Endothelial cell (in vitro differentiated cells): ENCODE data around the gene GTPBP3. TPM values are rescaled to one million over a fixed set of nuclear protein-coding genes. Genes with fewer than 3 reads are reported as not detected.
"Not testable (repeated sequence)": the region's sequence is repeated elsewhere in the genome, so short reads cannot be mapped to it uniquely, and the experiment has no call there.

Source experiments
- DNase-seq: peaks from one replicate; pipeline ENCODE4 v3.0.0; 2021; ENCODE audit warnings: low spot score
- H3K27ac Mint-ChIP-seq: one replicate; pipeline ENCODE4 v1.8.0; 2021; ENCODE audit warnings: mixed read lengths, inconsistent platforms; ENCODE audit not compliant: unreplicated experiment
- H3K27me3 Mint-ChIP-seq: one replicate; pipeline ENCODE4 v1.8.0; 2021; ENCODE audit warnings: mild to moderate bottlenecking, moderate library complexity, mixed read lengths, inconsistent platforms; ENCODE audit not compliant: unreplicated experiment
- H3K36me3 Mint-ChIP-seq: one replicate; pipeline ENCODE4 v1.8.0; 2021; ENCODE audit warnings: mild to moderate bottlenecking, low read depth, mixed read lengths, inconsistent platforms; ENCODE audit not compliant: unreplicated experiment
- H3K4me1 Mint-ChIP-seq: one replicate; pipeline ENCODE4 v1.8.0; 2021; ENCODE audit warnings: mild to moderate bottlenecking, mixed read lengths, inconsistent platforms; ENCODE audit not compliant: unreplicated experiment
- H3K4me3 Mint-ChIP-seq: one replicate; pipeline ENCODE4 v1.8.0; 2021; ENCODE audit warnings: mild to moderate bottlenecking, mixed read lengths, inconsistent platforms; ENCODE audit not compliant: unreplicated experiment
- H3K9me3 Mint-ChIP-seq: one replicate; pipeline ENCODE4 v1.8.0; 2021; ENCODE audit warnings: mixed read lengths, inconsistent platforms; ENCODE audit not compliant: unreplicated experiment
- total RNA-seq: library from RNA; stranded (reverse); fragmentation: NEBNext Ultra II Directional; extraction: Animal tissue kit (Norgen Biotek cat#: 25700); gene quantifications from one replicate; pipeline ENCODE4 v1.2.1, GENCODE V29; 2021; ENCODE audit not compliant: unreplicated experiment
- TF ChIP-seq, protein P1 (sequence below): fragments of 200-600 bp; sonication (generic); IDR thresholded peaks from one replicate; pipeline ENCODE4 v1.5.0; 2021; ENCODE audit warnings: antibody characterized with exemption; ENCODE audit not compliant: unreplicated experiment

GTPBP3 gene
- total RNA-seq, 1 donor from 2014 or later = 27.3 TPM

DNA sequence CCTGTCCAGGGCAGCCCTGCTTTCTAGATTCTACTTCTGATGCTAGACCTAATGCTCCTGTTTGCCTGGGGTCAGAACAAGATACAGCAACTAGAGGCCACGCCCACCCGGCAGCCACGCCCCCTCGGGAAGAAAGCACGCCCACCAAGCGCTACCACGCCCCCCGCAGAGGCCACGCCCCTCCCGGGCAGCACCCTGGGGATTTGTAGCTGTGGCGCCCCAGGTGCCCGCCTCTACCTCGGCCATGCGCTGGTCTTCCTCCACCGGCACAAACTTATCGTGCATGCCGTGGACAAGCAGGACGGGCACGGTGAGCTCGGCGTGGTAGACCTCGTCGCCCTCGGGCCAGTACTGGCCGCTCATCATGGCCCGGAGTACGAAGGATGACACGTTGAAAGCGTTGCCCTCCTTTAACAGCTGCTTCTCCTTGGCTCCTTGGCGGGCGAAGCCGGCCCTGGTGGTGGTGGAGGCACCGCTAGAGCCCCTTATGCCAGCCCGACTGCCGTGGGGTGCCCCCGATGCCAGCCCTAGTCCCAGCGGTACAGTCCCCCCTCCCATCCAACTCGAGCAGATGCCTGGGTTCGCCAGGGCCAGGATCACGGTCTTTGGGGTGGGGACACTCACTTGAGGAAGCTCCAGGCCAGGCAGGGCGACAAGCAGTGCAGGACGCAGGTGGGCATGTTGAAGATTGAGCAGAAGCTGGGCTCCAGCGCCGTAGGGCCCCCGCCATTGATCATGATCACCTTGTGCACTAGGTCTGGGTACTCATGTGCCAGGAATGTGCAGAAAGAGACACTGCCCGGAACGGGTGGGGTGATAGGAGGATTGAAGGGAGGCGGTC lies 43.1 kb upstream of the GTPBP3 start:
- TF ChIP-seq, protein P1, sequence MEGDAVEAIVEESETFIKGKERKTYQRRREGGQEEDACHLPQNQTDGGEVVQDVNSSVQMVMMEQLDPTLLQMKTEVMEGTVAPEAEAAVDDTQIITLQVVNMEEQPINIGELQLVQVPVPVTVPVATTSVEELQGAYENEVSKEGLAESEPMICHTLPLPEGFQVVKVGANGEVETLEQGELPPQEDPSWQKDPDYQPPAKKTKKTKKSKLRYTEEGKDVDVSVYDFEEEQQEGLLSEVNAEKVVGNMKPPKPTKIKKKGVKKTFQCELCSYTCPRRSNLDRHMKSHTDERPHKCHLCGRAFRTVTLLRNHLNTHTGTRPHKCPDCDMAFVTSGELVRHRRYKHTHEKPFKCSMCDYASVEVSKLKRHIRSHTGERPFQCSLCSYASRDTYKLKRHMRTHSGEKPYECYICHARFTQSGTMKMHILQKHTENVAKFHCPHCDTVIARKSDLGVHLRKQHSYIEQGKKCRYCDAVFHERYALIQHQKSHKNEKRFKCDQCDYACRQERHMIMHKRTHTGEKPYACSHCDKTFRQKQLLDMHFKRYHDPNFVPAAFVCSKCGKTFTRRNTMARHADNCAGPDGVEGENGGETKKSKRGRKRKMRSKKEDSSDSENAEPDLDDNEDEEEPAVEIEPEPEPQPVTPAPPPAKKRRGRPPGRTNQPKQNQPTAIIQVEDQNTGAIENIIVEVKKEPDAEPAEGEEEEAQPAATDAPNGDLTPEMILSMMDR = no peak
- Mint-ChIP-seq H3K36me3 (no peaks in the 10 kb centered on the region), H3K27me3 (peaks cover 3% of the 10 kb centered on the region), H3K27ac (no peak overlapping the region), H3K4me1 (no peaks in the 10 kb centered on the region), H3K9me3 (no peaks in the 10 kb centered on the region), H3K4me3 (no peak overlapping the region)
- DNase-seq = peak; percentile 46

DNA sequence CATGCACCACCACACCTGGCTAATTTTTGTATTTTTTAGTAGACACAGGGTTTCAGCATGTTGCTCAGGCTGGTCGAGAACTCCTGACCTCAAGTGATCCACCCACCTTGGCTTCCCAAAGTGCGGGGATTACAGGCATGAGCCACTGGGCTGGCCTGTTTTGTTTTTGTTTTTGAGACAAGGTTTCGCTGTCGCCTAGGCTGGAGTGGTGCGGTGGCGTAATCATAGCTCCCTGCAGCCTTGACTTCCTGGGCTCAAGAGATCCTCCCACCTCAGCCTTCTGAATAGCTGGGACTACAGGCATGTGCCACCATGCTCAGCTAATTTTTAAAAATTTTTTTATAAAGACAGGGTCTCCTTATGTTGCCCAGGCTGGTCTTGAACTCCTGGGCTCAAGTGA lies 41.8 kb upstream of the GTPBP3 start:
- H3K27ac Mint-ChIP-seq, H3K27me3 Mint-ChIP-seq, DNase-seq, H3K9me3 Mint-ChIP-seq, H3K36me3 Mint-ChIP-seq, H3K4me3 Mint-ChIP-seq, H3K4me1 Mint-ChIP-seq: not testable (repeated sequence)

DNA sequence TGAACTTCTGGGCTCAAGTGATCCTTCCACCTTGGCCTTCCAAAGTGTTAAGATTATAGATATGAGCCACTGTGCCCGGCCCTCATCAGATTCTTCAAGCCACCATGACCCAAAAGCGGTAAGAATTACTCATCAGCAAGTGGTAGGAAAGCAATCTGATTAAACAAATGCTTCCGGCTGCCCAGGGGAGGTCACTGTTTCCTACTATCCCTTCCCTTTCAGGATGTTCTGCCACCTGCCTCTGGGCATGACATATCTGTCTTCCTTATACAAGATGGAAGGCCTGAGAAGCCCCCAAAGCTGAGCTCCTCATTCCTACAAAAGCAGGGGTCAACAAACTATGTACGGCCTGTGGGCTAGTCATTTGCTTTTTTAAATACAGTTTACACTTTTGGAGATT lies 41.1 kb upstream of the GTPBP3 start:
- TF ChIP-seq, protein P1 = no peak
- Mint-ChIP-seq H3K36me3 (no peaks in the 10 kb centered on the region), H3K27me3 (peaks cover 3% of the 10 kb centered on the region), H3K4me3 (no peak overlapping the region), H3K4me1 (no peaks in the 10 kb centered on the region), H3K9me3 (no peaks in the 10 kb centered on the region), H3K27ac (peak overlapping the region; percentile 70)
- no peak for DNase-seq

DNA sequence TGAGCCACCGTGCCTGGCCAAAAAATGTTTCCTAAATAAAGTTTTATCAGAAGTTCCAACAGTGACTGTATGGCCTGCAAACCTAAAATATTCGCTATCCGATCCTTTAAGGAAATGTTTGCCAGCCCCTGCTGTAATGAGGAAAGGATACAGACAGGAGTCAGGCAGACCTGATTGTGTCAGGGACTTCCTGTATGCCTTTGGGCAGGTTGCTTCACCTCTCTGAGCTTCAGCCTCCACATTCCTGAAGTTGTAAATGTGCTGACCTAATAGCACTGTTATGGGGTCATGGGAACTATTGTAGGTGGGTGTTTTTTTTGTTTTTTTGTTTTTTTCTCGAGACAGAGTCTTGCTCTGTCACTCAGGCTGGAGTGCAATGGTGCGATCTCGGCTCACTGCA lies 40.4 kb upstream of the GTPBP3 start:
- DNase-seq = no peak
- Mint-ChIP-seq H3K9me3 (no peaks in the 10 kb centered on the region), H3K4me1 (no peaks in the 10 kb centered on the region), H3K36me3 (peaks cover 1% of the 10 kb centered on the region), H3K27ac (no peak overlapping the region), H3K27me3 (peaks cover 3% of the 10 kb centered on the region), H3K4me3 (no peak overlapping the region)
- TF ChIP-seq, protein P1 = no peak

DNA sequence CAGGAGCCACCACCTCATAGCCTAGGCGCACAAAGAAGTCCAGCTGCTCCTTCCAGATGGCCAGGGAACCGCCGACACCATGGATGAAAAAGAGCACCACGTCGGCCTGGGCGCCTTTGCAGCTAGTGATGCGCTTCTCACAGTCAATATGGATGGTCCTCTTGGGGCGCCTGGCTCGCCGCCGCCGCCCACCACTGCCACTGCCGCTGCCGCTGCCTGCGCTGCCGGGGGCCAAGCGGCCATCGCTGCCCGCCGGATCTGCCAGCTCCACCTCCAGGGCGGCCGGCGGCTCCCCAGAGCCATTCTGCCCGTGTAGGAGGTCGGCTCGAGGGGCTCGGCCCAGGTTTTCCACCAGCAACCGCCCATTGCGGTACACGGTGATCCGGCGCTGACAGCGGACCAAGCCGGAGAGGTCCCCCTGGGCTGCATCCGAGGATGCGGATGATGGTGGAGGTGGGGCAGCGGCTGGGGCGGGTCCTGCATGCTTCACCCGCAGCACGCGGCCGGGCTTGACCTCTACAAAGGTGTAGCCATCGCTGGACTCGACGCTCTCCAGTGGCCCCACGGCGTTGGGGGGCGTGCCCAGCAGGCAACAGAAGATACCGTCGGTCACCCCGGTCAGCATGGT lies 36.2 kb upstream of the GTPBP3 start:
- DNase-seq = no peak
- TF ChIP-seq, protein P1 = no peak
- Mint-ChIP-seq H3K9me3 (no peaks in the 10 kb centered on the region), H3K27ac (no peak overlapping the region), H3K36me3 (peaks cover 3% of the 10 kb centered on the region), H3K4me1 (peaks cover 8% of the 10 kb centered on the region), H3K4me3 (no peak overlapping the region), H3K27me3 (peaks cover 6% of the 10 kb centered on the region)
